ENCODE results near the gene TENM3.

- no peak for TF ChIP-seq ZNF232 (CRISPR knock-in tag; IDR thresholded peaks at IDR 0.05)
- no peak for TF ChIP-seq CTCF (IDR thresholded peaks at IDR 0.05)
- TF ChIP-seq FOXP4 (CRISPR knock-in tag; IDR thresholded peaks at IDR 0.05): no peak
- TF ChIP-seq OVOL2 (CRISPR knock-in tag; IDR thresholded peaks at IDR 0.05; ENCODE audit: borderline replicate concordance): no peak
- TF ChIP-seq ATF6 (CRISPR knock-in tag; IDR thresholded peaks at IDR 0.05): no peak
Measured at GRCh38 chr4:182549356-182549755, 306.2 kb downstream of the TENM3 start.
